ENCODE results near the gene KLRK1. TPM values are rescaled to one million over a fixed set of nuclear protein-coding genes. Genes with fewer than 3 reads are reported as not detected.
"Not testable (repeated sequence)": the region's sequence is repeated elsewhere in the genome, so short reads cannot be mapped to it uniquely, and the experiment has no call there.

KLRK1 gene
- total RNA-seq, 2 experiments from 2014 or later: 0.35 to 0.50 TPM

- DNase-seq: no peak
- peaks cover 6% of the 10 kb centered on the region for H3K4me1 Mint-ChIP-seq (ENCODE audit: low read depth)
- no peaks in the 10 kb centered on the region for H3K36me3 Mint-ChIP-seq (ENCODE audit: low read depth)
- H3K27me3 Mint-ChIP-seq (ENCODE audit: low read depth): peaks cover 16% of the 10 kb centered on the region
- intact Hi-C loops (cut with micrococcal nuclease): no loop called here
- no peak overlapping the region for H3K27ac Mint-ChIP-seq
- no peak overlapping the region for H3K4me3 Mint-ChIP-seq
- no peaks in the 10 kb centered on the region for H3K9me3 Mint-ChIP-seq
- CTCF ChIA-PET: no interaction called here
These were observed 4.7 kb downstream of the KLRK1 start for GRCh38 chr12:10385166-10385613.

DNA sequence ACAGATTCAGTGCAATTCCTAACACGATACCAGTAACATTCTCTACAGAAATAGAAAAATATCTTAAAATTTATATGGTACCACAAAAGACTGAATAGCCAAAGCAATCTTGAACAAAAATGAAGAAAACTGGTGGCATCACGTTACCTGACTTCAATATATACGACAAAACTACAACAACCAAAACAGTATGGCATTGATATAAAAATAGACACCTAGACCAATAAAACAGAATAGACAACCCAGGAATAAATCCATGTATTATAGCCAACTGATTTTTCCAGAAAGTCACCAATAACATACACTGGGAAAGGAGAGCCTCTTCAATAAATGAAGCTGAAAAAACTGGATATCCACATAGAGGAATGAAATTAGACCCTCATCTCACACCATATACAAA, 5.7 kb downstream of the KLRK1 start:
- Mint-ChIP-seq H3K27me3 (ENCODE audit: low read depth) (peaks cover 14% of the 10 kb centered on the region), H3K4me3 (no peak overlapping the region), H3K27ac (no peak overlapping the region), H3K9me3 (no peaks in the 10 kb centered on the region), H3K36me3 (ENCODE audit: low read depth) (no peaks in the 10 kb centered on the region), H3K4me1 (ENCODE audit: low read depth) (peaks cover 2% of the 10 kb centered on the region)
- CTCF ChIA-PET: no interaction called here
- DNase-seq: no peak
- intact Hi-C loops (cut with micrococcal nuclease): no loop called here

DNA sequence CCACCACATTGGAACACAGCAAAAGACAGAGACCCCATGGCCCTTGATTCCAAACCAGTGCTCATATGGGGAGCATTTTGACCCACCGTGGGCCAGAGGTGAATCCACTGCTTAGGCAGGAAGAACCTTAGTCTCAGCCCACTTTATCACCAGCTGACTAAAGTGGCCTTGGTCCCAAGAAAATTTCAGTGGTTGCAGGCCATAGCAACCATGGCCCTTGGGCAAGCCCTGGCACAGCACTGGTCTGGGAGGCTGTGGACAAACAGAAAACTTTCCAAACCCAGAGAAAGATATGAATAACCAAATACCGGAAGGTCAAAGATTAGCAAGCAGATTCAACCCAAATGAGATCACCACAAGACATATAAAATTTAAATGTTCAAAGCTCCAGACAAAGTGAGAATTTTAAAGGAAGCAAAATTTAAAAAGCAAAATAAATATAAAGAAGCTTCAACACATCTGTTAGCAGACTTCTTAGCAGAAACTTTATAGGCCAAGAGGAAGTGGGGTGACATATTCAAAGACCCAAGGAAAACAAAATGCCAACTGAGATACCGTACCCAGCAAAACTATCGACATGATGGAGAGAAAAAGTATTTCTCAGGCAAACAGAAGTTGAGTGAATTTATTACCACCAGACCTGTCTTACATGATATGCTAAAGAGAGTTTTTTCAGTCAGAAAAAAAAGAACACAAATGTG, 7.8 kb downstream of the KLRK1 start:
- Mint-ChIP-seq H3K27ac (no peak overlapping the region), H3K4me3 (no peak overlapping the region), H3K9me3 (no peaks in the 10 kb centered on the region), H3K36me3 (ENCODE audit: low read depth) (no peaks in the 10 kb centered on the region), H3K27me3 (ENCODE audit: low read depth) (peaks cover 13% of the 10 kb centered on the region), H3K4me1 (ENCODE audit: low read depth) (no peaks in the 10 kb centered on the region)
- intact Hi-C loops (cut with micrococcal nuclease): no loop called here
- CTCF ChIA-PET: no interaction called here
- DNase-seq: no peak

- DNase-seq; intact Hi-C loops (cut with micrococcal nuclease); CTCF ChIA-PET; H3K36me3 Mint-ChIP-seq (ENCODE audit: low read depth); H3K27ac Mint-ChIP-seq; H3K4me1 Mint-ChIP-seq (ENCODE audit: low read depth); H3K4me3 Mint-ChIP-seq; H3K27me3 Mint-ChIP-seq (ENCODE audit: low read depth); H3K9me3 Mint-ChIP-seq: not testable (repeated sequence)
These were observed 11.1 kb downstream of the KLRK1 start for GRCh38 chr12:10378737-10379136.

DNA sequence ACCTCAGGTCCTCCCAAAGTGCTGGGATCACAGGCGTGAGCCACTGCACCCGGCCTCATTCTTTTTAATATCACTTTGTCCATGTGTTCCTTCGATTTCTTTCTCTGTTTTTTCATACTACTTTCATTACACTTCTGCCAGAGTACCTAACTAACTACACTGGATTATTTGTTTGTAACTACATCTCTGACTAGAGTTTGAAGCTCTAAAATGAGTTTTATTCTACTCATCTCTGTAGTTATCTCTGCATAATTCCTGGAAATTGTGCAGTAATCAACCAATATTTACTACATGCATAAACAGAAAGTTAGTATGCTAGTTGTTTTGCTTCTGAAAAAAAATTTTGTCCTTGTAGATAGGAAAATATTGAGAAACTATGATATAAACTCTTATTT, 15.2 kb downstream of the KLRK1 start:
- no peak for DNase-seq
- no peaks in the 10 kb centered on the region for H3K27me3 Mint-ChIP-seq (ENCODE audit: low read depth)
- intact Hi-C loops (cut with micrococcal nuclease): no loop called here
- CTCF ChIA-PET: no interaction called here
- no peaks in the 10 kb centered on the region for H3K36me3 Mint-ChIP-seq (ENCODE audit: low read depth)
- peaks cover 7% of the 10 kb centered on the region for H3K4me1 Mint-ChIP-seq (ENCODE audit: low read depth)
- H3K4me3 Mint-ChIP-seq: no peak overlapping the region
- no peak overlapping the region for H3K27ac Mint-ChIP-seq
- H3K9me3 Mint-ChIP-seq: no peaks in the 10 kb centered on the region

DNA sequence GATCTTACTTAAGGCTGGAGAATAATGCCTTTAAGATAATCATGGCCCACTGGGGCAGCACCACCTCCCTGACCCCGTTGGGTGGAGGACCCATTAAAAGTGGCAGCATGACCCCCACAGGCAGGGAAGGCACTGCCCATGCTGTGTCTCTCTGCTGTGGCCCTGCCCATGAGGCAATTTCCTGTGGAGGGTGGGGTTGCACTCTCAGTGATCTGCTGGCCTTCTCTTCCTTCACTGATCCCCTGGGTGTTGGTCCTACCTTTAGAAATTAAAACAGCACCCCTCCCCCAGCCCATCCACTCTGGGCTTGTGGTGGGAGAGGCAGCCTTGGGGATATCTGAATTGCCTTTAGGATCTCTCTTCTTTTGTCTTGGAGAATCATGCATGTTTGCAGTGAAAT, 17.3 kb downstream of the KLRK1 start:
- no peak for DNase-seq
- Mint-ChIP-seq H3K4me3 (no peak overlapping the region), H3K27ac (no peak overlapping the region), H3K9me3 (no peaks in the 10 kb centered on the region), H3K27me3 (ENCODE audit: low read depth) (no peaks in the 10 kb centered on the region), H3K4me1 (ENCODE audit: low read depth) (peaks cover 16% of the 10 kb centered on the region), H3K36me3 (ENCODE audit: low read depth) (no peaks in the 10 kb centered on the region)
- CTCF ChIA-PET: no interaction called here
- intact Hi-C loops (cut with micrococcal nuclease): no loop called here

- H3K27me3 Mint-ChIP-seq (ENCODE audit: low read depth); H3K27ac Mint-ChIP-seq; DNase-seq; intact Hi-C loops (cut with micrococcal nuclease); H3K36me3 Mint-ChIP-seq (ENCODE audit: low read depth); H3K9me3 Mint-ChIP-seq; H3K4me3 Mint-ChIP-seq: not testable (repeated sequence)
- CTCF ChIA-PET: interaction anchor here (0.6 kb wide), 1 partner anchor 235 kb away, joined by 4 read pairs; no protein-coding TSS in a partner anchor
- H3K4me1 Mint-ChIP-seq (ENCODE audit: low read depth): peaks cover 16% of the 10 kb centered on the region
These were observed 17.8 kb downstream of the KLRK1 start for GRCh38 chr12:10371893-10372535.

DNA sequence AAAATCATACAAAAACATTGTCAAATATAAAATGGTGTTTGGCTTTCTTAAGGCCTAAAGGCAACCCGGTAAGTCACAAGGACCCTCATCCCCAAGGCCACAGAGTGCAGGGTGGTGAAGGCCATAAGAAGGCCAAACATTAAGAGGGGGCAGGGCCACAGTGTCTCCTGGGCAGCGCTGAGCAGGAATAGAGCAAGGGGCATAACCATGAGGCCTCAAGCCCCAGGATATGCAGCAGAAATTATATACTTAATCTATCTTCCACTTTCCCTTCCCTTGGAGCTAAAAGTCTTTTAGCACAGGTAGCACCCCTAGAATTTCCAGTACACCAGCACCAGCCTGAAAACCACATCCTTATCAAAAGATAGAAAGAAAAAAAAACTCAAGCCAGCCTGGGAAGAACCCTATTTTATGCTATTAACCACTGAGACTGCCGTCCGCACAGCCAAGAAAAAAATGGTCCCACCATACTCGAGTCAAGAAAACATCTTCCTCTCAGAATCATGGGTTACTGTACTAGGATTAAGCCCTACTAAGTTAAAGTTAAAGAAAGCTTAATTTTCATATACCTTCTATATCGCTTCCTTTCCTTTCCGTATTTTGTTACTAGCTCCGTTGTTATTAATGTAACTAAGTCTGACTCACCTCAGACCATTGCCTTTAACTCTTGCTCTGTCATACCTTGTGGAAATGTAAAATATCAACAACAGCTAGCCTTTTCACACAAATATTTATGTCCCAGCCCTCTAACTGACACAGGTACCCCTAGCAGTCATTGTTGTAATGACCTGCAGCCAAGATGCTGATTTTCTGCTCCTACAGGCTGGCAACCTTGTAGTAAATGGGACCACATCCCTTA, 20.1 kb downstream of the KLRK1 start:
- H3K4me3 Mint-ChIP-seq: no peak overlapping the region
- H3K4me1 Mint-ChIP-seq (ENCODE audit: low read depth): peaks cover 16% of the 10 kb centered on the region
- CTCF ChIA-PET: interaction anchor here (0.6 kb wide), 1 partner anchor 170 kb away, joined by 3 read pairs; no protein-coding TSS in a partner anchor
- H3K27me3 Mint-ChIP-seq (ENCODE audit: low read depth): no peaks in the 10 kb centered on the region
- intact Hi-C loops (cut with micrococcal nuclease): loop anchor here (5.0 to 10.0 kb wide), 2 partner anchors 217 to 305 kb away; partner anchors contain the start of gene STYK1
- H3K27ac Mint-ChIP-seq: no peak overlapping the region
- no peak for DNase-seq
- H3K9me3 Mint-ChIP-seq: no peaks in the 10 kb centered on the region
- no peaks in the 10 kb centered on the region for H3K36me3 Mint-ChIP-seq (ENCODE audit: low read depth)

DNA sequence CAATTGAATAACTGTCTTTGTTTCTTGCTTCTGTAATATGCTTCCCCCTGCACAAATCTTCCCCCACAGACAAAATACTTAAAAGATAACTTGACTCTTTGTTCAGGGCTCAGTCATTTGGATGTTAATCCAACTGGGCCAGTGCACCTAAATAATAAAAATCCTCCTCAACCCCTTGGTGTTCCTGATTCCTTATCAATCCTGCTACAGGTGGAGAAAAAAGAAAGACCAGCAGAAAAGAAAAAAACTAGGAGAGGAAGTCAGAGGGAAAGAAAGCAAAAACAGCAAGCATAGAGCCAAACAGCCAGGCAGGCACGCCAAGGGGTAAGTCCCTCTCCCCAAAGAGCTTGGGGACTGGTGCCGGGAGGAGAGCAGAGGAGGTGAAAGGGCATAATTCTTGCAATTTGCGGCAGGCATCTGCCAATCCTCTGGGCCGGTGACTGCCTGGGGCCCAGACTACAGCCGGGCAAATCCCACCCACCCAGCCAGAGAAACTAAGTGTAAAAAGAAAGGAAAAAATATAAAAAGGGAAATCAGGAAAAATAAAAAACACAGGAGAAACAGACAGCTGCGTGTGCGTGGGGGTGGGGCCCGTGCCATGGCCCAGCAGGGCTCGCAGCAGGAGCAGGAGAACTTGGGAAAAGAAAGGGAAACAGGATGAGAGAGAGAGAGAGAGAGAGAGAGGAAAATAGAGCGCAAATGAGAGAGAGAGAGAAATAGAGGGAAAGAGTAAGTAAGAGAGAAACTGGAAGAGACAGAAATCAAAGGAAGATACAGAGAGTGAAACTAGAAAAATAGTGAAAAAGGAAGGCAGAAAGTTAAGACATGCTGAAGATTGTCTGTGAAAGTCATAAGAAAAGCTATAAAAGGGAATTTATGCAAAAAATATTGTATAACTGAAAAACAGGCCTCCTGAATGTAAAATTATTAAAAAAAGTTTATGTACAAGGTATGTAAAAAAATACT, 21.4 kb downstream of the KLRK1 start:
- Mint-ChIP-seq H3K36me3 (ENCODE audit: low read depth) (no peaks in the 10 kb centered on the region), H3K27ac (no peak overlapping the region), H3K4me3 (no peak overlapping the region), H3K27me3 (ENCODE audit: low read depth) (no peaks in the 10 kb centered on the region), H3K9me3 (no peaks in the 10 kb centered on the region), H3K4me1 (ENCODE audit: low read depth) (peaks cover 16% of the 10 kb centered on the region)
- intact Hi-C loops (cut with micrococcal nuclease): loop anchor here (5.0 to 10.0 kb wide), 2 partner anchors 216 to 306 kb away; partner anchors contain the start of gene STYK1
- no peak for DNase-seq
- CTCF ChIA-PET: interaction anchor here (0.7 kb wide), 1 partner anchor 12 kb away, joined by 4 read pairs; no protein-coding TSS in a partner anchor

DNA sequence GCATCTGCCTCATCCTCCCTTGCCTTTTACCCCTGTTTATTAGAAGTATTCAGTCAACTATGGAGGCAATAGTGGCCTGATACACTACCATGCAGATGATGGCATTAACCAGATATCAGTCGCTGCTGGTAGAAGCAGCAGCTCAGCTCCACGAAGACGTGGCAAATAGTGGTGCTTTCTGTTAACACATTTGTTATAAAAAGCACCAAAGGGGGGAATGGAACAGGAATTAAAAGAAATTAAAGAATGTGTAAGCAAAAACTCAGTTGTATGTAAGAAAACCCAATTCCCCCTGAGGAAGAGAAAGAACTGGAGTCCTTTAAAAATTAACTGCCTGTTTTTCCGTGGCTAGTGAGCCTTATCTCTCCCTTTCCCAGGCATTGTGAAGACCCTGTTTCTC, 22.1 kb downstream of the KLRK1 start:
- DNase-seq; H3K36me3 Mint-ChIP-seq (ENCODE audit: low read depth); H3K27ac Mint-ChIP-seq; H3K9me3 Mint-ChIP-seq; H3K4me3 Mint-ChIP-seq; H3K27me3 Mint-ChIP-seq (ENCODE audit: low read depth): not testable (repeated sequence)
- peaks cover 13% of the 10 kb centered on the region for H3K4me1 Mint-ChIP-seq (ENCODE audit: low read depth)
- CTCF ChIA-PET: interaction anchor here (0.7 kb wide), 1 partner anchor 622 kb away, joined by 3 read pairs; no protein-coding TSS in a partner anchor
- intact Hi-C loops (cut with micrococcal nuclease): loop anchor here (1.0 to 10.0 kb wide), 3 partner anchors 195 to 307 kb away; partner anchors contain the start of gene STYK1

DNA sequence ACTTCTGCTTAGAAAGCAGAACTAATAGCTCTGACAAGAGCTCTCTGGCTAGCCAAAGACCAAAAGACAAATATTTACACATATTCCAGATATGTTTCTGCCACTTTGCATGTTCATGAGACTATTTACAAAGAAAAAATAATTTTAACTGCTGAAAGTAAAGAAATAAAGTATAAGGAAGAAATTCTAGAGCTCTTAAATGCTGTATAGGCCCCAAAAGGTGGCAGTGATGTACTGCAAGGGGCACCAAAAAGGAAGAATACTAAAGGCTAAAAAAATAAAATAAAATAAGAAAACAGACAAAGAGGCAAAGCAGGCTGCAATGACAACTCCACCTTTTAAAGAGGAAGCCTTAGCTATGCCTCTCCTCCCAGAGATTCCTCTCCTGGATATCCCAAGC, 23.0 kb downstream of the KLRK1 start:
- no peak overlapping the region for H3K27ac Mint-ChIP-seq
- CTCF ChIA-PET: interaction anchor here (0.5 to 2.2 kb wide), 6 partner anchors 9 to 218 kb away, joined by 3 to 10 read pairs (median 4); no protein-coding TSS in a partner anchor
- peaks cover 10% of the 10 kb centered on the region for H3K4me1 Mint-ChIP-seq (ENCODE audit: low read depth)
- DNase-seq: no peak
- no peaks in the 10 kb centered on the region for H3K36me3 Mint-ChIP-seq (ENCODE audit: low read depth)
- H3K27me3 Mint-ChIP-seq (ENCODE audit: low read depth): no peaks in the 10 kb centered on the region
- no peaks in the 10 kb centered on the region for H3K9me3 Mint-ChIP-seq
- intact Hi-C loops (cut with micrococcal nuclease): loop anchor here (1.0 to 10.0 kb wide), 3 partner anchors 195 to 308 kb away; partner anchors contain the start of gene STYK1
- no peak overlapping the region for H3K4me3 Mint-ChIP-seq

Measured in activated naive CD4-positive, alpha-beta T cell treated with anti-CD3 and anti-CD28 coated beads for 36 hours (primary cell).